Keratinocyte (primary cell): ENCODE measurements around the gene CCSER1. TPM values are rescaled to one million over a fixed set of nuclear protein-coding genes. Genes with fewer than 3 reads are reported as not detected.
"Not testable (repeated sequence)": the region's sequence is repeated elsewhere in the genome, so short reads cannot be mapped to it uniquely, and the experiment has no call there.

Experiments used
- DNase-seq: peaks from one replicate; pipeline ENCODE4 v3.0.0-alpha.2; 2011; ENCODE audit warnings: low read depth, missing footprints, low spot score
- FAIRE-seq: peaks from 2 replicates; lab custom pipeline; 2011; peaks lifted over from hg19 to GRCh38; lab: Jason Lieb, UNC
- H2AFZ ChIP-seq: 2 replicates; pipeline ENCODE4 v1.6.0; 2012; ENCODE audit warnings: low read length, control low read depth, inconsistent platforms; ENCODE audit not compliant: control insufficient read depth
- H3K27ac ChIP-seq: 2 replicates; pipeline ENCODE4 v1.5.1; 2011; ENCODE audit warnings: low read length; ENCODE audit not compliant: control insufficient read depth, insufficient read depth
- H3K27me3 ChIP-seq: 3 replicates; pipeline ENCODE4 v1.6.0; 2011; ENCODE audit warnings: low read length; ENCODE audit not compliant: control insufficient read depth, insufficient read depth; ENCODE audit errors: extremely low read depth
- H3K36me3 ChIP-seq, 2 experiments: 2 replicates in 1 of 2; 3 replicates in 1 of 2; pipeline ENCODE4 v1.5.1; 2011; ENCODE audit warnings: low read length in 2 of 2, mild to moderate bottlenecking in 1 of 2; ENCODE audit not compliant: control insufficient read depth in 2 of 2, insufficient read depth in 2 of 2; ENCODE audit errors: extremely low read depth in 1 of 2
- H3K4me1 ChIP-seq: 3 replicates; pipeline ENCODE4 v1.5.1; 2011; ENCODE audit warnings: low read length; ENCODE audit not compliant: control insufficient read depth, insufficient read depth; ENCODE audit errors: extremely low read depth
- H3K4me2 ChIP-seq: 3 replicates; pipeline ENCODE4 v1.6.0; 2011; ENCODE audit warnings: low read depth, low read length; ENCODE audit not compliant: control insufficient read depth, insufficient read depth; ENCODE audit errors: extremely low read depth
- H3K4me3 ChIP-seq, 3 experiments: fragments of 200-600 bp in 1 of 3; sonication (generic) in 1 of 3; 2 replicates in 2 of 3; 3 replicates in 1 of 3; pipeline ENCODE4 v1.5.1; 2011 to 2016; ENCODE audit warnings: low read length in 3 of 3, mild to moderate bottlenecking in 3 of 3, control low read depth in 2 of 3, inconsistent platforms in 1 of 3, low read depth in 1 of 3, mixed read lengths in 1 of 3, mixed run types in 1 of 3, moderate library complexity in 1 of 3; ENCODE audit not compliant: control insufficient read depth in 2 of 3, insufficient read depth in 2 of 3; ENCODE audit errors: extremely low read depth in 1 of 3
- H3K79me2 ChIP-seq: 2 replicates; pipeline ENCODE4 v1.6.0; 2012; ENCODE audit warnings: low read length; ENCODE audit not compliant: control insufficient read depth, insufficient read depth
- H3K9ac ChIP-seq: 3 replicates; pipeline ENCODE4 v1.6.0; 2011; ENCODE audit warnings: low read length; ENCODE audit not compliant: control insufficient read depth, insufficient read depth; ENCODE audit errors: extremely low read depth
- H3K9me1 ChIP-seq: 3 replicates; pipeline ENCODE4 v1.6.0; 2011; ENCODE audit warnings: low read length; ENCODE audit not compliant: control insufficient read depth, insufficient read depth; ENCODE audit errors: extremely low read depth
- H3K9me3 ChIP-seq: 2 replicates; pipeline ENCODE4 v1.5.1; 2012; ENCODE audit warnings: low read depth, low read length; ENCODE audit not compliant: control insufficient read depth
- H4K20me1 ChIP-seq: 3 replicates; pipeline ENCODE4 v1.6.0; 2011; ENCODE audit warnings: low read length; ENCODE audit not compliant: control insufficient read depth, insufficient read depth; ENCODE audit errors: extremely low read depth
- CTCF ChIP-seq, 3 experiments: IDR thresholded peaks in 1 of 3; conservative IDR thresholded peaks in 1 of 3; optimal IDR thresholded peaks in 1 of 3; 2 replicates in 2 of 3; 3 replicates in 1 of 3; pipeline versions ENCODE3 to v1.5.1; 2011; ENCODE audit warnings: low read length in 3 of 3, mild to moderate bottlenecking in 3 of 3, moderate library complexity in 2 of 3, control low read depth in 1 of 3, inconsistent platforms in 1 of 3; ENCODE audit not compliant: insufficient read depth in 2 of 3; ENCODE audit errors: extremely low read depth in 1 of 3
- EZH2 ChIP-seq: IDR thresholded peaks from one replicate; pipeline ENCODE4 v1.6.1; 2012; ENCODE audit warnings: inconsistent platforms, mild to moderate bottlenecking, low read length, moderate library complexity
- dilution Hi-C: fragments of 300-500 bp; cut with MboI; formaldehyde crosslinking; loops from one replicate; pipeline ENCODE4 v1.7.0; 2020; ENCODE audit warnings: low sequenced_read_pairs; ENCODE audit not compliant: extremely low pct_ligation_motif_present
- polyA plus RNA-seq, 5 experiments: library from polyadenylated mRNA; depleted of rRNA in 3 of 5; stranded (reverse) in 3 of 5; stranded (forward) in 1 of 5; unstranded in 1 of 5; fragments of >200 nt; gene quantifications; 1 replicate in 1 of 5; 2 replicates in 3 of 5; 3 replicates in 1 of 5; pipeline versions ENCODE4 v1.2.1 to v1.2.3, GENCODE V29; 2011 to 2012; ENCODE audit warnings: missing spikeins in 2 of 5, low read depth in 1 of 5, low replicate concordance in 1 of 5

CCSER1 gene
- polyA plus RNA-seq, 1 donor (not counting 4 experiments of a cell fraction or from before 2014, with no cell fraction given): 1.2 TPM

- no peak for DNase-seq
- no peak overlapping the region for H3K4me3 ChIP-seq
- no peak for TF ChIP-seq CTCF (optimal IDR thresholded peaks at IDR 0.05 in 1 of 3, IDR thresholded peaks at IDR 0.05 in 1 of 3, conservative IDR thresholded peaks at IDR 0.05 in 1 of 3; ENCODE audit: extremely low read depth in 1 of 3, insufficient read depth in 2 of 3, low read length in 3 of 3)
- no peak for TF ChIP-seq EZH2
- no peaks in the 10 kb centered on the region for H3K27me3 ChIP-seq
- no peak overlapping the region for H3K27ac ChIP-seq
- no peak for FAIRE-seq
- dilution Hi-C loops: no loop called here
- no peak overlapping the region for H3K9ac ChIP-seq
- H3K9me1 ChIP-seq: no peaks in the 10 kb centered on the region
- no peak overlapping the region for H2AFZ ChIP-seq
- no peaks in the 10 kb centered on the region for H3K4me1 ChIP-seq
- no peaks in the 10 kb centered on the region for H4K20me1 ChIP-seq
- no peaks in the 10 kb centered on the region for H3K79me2 ChIP-seq
- no peaks in the 10 kb centered on the region for H3K36me3 ChIP-seq
- H3K4me2 ChIP-seq: no peak overlapping the region
- no peaks in the 10 kb centered on the region for H3K9me3 ChIP-seq
These were observed 1241.9 kb downstream of the CCSER1 start for GRCh38 chr4:91369116-91369515.

GRCh38 chr4:91373546-91373945 lies 1246.4 kb downstream of the CCSER1 start:
- DNase-seq (no peak), FAIRE-seq (no peak)
- H3K4me1 ChIP-seq: no peaks in the 10 kb centered on the region
- no peaks in the 10 kb centered on the region for H3K36me3 ChIP-seq
- H3K4me3 ChIP-seq: no peak overlapping the region
- no peak overlapping the region for H3K4me2 ChIP-seq
- no peaks in the 10 kb centered on the region for H3K9me3 ChIP-seq
- dilution Hi-C loops: no loop called here
- H2AFZ ChIP-seq: no peak overlapping the region
- no peak overlapping the region for H3K27ac ChIP-seq
- H3K79me2 ChIP-seq: no peaks in the 10 kb centered on the region
- H3K9ac ChIP-seq: no peak overlapping the region
- H3K27me3 ChIP-seq: no peaks in the 10 kb centered on the region
- no peak for TF ChIP-seq EZH2
- TF ChIP-seq CTCF (optimal IDR thresholded peaks at IDR 0.05 in 1 of 3, IDR thresholded peaks at IDR 0.05 in 1 of 3, conservative IDR thresholded peaks at IDR 0.05 in 1 of 3; ENCODE audit: extremely low read depth in 1 of 3, insufficient read depth in 2 of 3, low read length in 3 of 3): no peak
- no peaks in the 10 kb centered on the region for H3K9me1 ChIP-seq
- no peaks in the 10 kb centered on the region for H4K20me1 ChIP-seq

GRCh38 chr4:91405431-91405830 lies 1278.2 kb downstream of the CCSER1 start:
- H3K9ac ChIP-seq, H3K9me3 ChIP-seq, H3K4me1 ChIP-seq, FAIRE-seq, H3K27me3 ChIP-seq, H3K36me3 ChIP-seq, H4K20me1 ChIP-seq, H3K4me3 ChIP-seq, H3K4me2 ChIP-seq, H2AFZ ChIP-seq, H3K79me2 ChIP-seq, H3K9me1 ChIP-seq, H3K27ac ChIP-seq, DNase-seq, dilution Hi-C loops: not testable (repeated sequence)
